ENCODE data around the gene JPH3.

- TF ChIP-seq CTCF (IDR thresholded peaks at IDR 0.05; ENCODE audit: poor library complexity), result no peak
- no peak for TF ChIP-seq EZH2phosphoT487 (IDR thresholded peaks at IDR 0.05; ENCODE audit: low read depth, severe bottlenecking, unreplicated experiment)
- no peak for TF ChIP-seq EZH2 (IDR thresholded peaks at IDR 0.05; ENCODE audit: borderline replicate concordance)
Observed at GRCh38 chr16:87652799-87653198, 50.5 kb downstream of the JPH3 start.
